ENCODE measurements around the gene ZNF579.

Gene ZNF579

GRCh38 chr19:55611983-55612645 lies 31.5 kb upstream of the ZNF579 start:
- no peak for DNase-seq

- no peak for DNase-seq
Measured at GRCh38 chr19:55611300-55611982, 30.8 kb upstream of the ZNF579 start.

GRCh38 chr19:55609326-55609725 lies 28.7 kb upstream of the ZNF579 start:
- no peak for DNase-seq

- no peak for DNase-seq
Measured at GRCh38 chr19:55606817-55607216, 26.2 kb upstream of the ZNF579 start.

- no peak for DNase-seq
Measured at GRCh38 chr19:55606471-55606787, 25.8 kb upstream of the ZNF579 start.

- peak; percentile 54 for DNase-seq
Measured at GRCh38 chr19:55605637-55606470, 25.2 kb upstream of the ZNF579 start, which contains the start of gene ZNF865. ZNF865 (plus strand) TSS chr19:55605647; CDS start chr19:55613619, 7,972 bp downstream.

- peak; percentile 94 for DNase-seq
Measured at GRCh38 chr19:55605207-55605636, 24.6 kb upstream of the ZNF579 start.

GRCh38 chr19:55603581-55604292 lies 23.1 kb upstream of the ZNF579 start:
- DNase-seq, result no peak

- DNase-seq, result no peak
Measured at GRCh38 chr19:55603115-55603514, 22.5 kb upstream of the ZNF579 start.

- no peak for DNase-seq
Measured at GRCh38 chr19:55602104-55603001, 21.7 kb upstream of the ZNF579 start.

GRCh38 chr19:55601084-55601483 lies 20.4 kb upstream of the ZNF579 start:
- no peak for DNase-seq

- no peak for DNase-seq
Measured at GRCh38 chr19:55600662-55601028, 20.0 kb upstream of the ZNF579 start.

- peak; percentile 92 for DNase-seq
Measured at GRCh38 chr19:55599842-55600661, 19.4 kb upstream of the ZNF579 start, which contains the start of gene ZNF524. ZNF524 (plus strand) TSS chr19:55600288; CDS start chr19:55602113, 1,825 bp downstream.

GRCh38 chr19:55599468-55599841 lies 18.8 kb upstream of the ZNF579 start, which contains the start of gene FIZ1:
FIZ1 (minus strand) TSS chr19:55599517; CDS start chr19:55597865, 1,652 bp downstream.
- peak; percentile 95 for DNase-seq

GRCh38 chr19:55598719-55599467 lies 18.2 kb upstream of the ZNF579 start:
- peak; percentile 75 for DNase-seq

GRCh38 chr19:55598034-55598433 lies 17.4 kb upstream of the ZNF579 start:
- DNase-seq, result no peak

- no peak for DNase-seq
Measured at GRCh38 chr19:55597501-55597921, 16.9 kb upstream of the ZNF579 start.

- DNase-seq, result no peak
Measured at GRCh38 chr19:55596304-55596703, 15.7 kb upstream of the ZNF579 start.

GRCh38 chr19:55594996-55595545 lies 14.4 kb upstream of the ZNF579 start:
- DNase-seq, result no peak

All from DMS 273 treated with DMSO at 0.1 percent for 48 hours (cell line).